GM19395 (cell line): Measurements from ENCODE around the gene TBC1D22A.
"Not testable (repeated sequence)": the region's sequence is repeated elsewhere in the genome, so short reads cannot be mapped to it uniquely, and the experiment has no call there.

Experiments used
- ATAC-seq: cut with Tn5 transposase; IDR thresholded peaks from one replicate; pipeline ENCODE4 v1.9.1; 2021; ENCODE audit warnings: mild to moderate bottlenecking, moderate library complexity; ENCODE audit not compliant: unreplicated experiment

Gene TBC1D22A

GRCh38 chr22:46966495-46966845 is 204.0 kb downstream of the TBC1D22A start:
- ATAC-seq = no peak

DNA sequence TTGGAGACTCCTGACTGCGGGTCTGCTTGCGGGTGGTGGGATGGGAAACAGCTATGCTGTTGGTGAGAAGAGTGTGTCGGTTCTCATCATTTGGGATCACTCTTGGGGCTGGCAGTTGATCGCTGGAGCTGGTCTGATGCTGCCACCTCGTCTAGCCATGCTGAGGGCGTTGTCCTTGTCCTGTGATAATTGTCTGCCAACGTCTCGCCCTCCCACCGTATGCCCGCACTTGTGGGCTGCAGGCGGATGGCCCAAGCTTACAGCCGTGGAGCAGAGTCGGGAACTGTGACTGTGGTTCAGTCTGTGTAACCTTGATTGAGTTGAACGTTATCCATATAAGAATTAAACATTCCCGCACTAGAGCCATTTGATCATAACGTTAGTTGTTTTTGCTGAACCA is 204.4 kb downstream of the TBC1D22A start:
- ATAC-seq = no peak

GRCh38 chr22:46967445-46968358 is 205.3 kb downstream of the TBC1D22A start:
- no peak for ATAC-seq

DNA sequence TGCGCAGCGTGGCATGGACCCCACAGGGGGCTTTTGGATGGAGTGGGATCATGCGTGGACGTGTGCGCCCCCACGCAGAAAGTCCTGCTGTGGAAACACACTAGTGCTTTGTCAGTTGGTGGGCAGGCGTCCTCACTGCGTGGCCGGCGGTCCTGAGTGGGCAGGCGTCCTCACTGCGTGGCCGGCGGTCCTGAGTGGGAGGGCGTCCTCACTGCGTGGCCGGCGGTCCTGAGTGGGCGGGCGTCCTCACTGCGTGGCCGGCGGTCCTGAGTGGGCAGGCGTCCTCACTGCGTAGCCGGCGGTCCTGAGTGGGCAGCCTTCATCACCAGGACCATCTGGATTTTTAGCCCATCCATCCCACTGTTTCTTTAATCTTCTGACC is 205.9 kb downstream of the TBC1D22A start:
- no peak for ATAC-seq

- ATAC-seq = no peak
Measured at GRCh38 chr22:46968848-46969247, 206.4 kb downstream of the TBC1D22A start.

DNA sequence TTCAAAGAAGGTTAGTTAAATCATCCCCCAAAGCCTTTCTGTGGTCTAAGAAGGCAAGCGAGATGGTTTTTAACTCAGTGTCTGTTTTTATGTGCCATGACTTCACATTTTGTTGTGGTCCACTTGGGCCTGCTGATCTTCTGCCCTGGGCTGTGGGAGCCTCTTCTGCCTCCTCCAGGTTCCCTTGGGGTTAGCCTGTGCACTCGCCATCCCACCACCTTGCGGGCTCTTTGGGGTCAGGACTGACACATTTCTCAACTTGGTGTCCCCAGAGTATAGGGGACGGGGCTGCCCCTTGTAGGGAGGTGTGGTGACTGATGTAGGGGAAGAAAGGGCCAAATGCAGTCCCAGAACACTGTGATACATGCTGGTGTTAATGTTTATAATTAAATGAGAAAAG is 207.0 kb downstream of the TBC1D22A start:
- peak; percentile 83 for ATAC-seq

DNA sequence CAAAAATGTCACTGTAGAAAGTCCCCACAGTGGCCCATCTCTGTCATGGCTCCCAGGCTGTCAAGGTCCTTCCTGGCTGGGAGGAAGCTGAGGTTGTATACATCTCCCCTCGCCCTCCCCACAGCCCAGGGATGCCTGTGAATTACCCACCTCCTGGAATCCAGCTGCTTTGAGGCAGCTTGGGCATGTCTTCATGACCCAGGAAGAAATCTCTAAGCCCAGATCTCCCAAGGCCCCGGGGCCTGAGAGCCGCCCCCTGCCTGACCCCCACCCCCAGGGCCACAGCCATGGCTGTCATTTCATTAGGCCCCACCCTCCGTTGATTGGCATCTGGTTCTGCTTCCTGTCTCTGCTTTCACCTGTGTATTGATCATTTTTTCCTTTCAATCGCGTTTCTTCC is 207.5 kb downstream of the TBC1D22A start:
- peak; percentile 17 for ATAC-seq

GRCh38 chr22:46970411-46971098 is 208.1 kb downstream of the TBC1D22A start:
- no peak for ATAC-seq

GRCh38 chr22:46971099-46971763 is 208.8 kb downstream of the TBC1D22A start:
- ATAC-seq = no peak

- no peak for ATAC-seq
Measured at GRCh38 chr22:46971764-46972125, 209.3 kb downstream of the TBC1D22A start.

- no peak for ATAC-seq
Measured at GRCh38 chr22:46972256-46972655, 209.8 kb downstream of the TBC1D22A start.

DNA sequence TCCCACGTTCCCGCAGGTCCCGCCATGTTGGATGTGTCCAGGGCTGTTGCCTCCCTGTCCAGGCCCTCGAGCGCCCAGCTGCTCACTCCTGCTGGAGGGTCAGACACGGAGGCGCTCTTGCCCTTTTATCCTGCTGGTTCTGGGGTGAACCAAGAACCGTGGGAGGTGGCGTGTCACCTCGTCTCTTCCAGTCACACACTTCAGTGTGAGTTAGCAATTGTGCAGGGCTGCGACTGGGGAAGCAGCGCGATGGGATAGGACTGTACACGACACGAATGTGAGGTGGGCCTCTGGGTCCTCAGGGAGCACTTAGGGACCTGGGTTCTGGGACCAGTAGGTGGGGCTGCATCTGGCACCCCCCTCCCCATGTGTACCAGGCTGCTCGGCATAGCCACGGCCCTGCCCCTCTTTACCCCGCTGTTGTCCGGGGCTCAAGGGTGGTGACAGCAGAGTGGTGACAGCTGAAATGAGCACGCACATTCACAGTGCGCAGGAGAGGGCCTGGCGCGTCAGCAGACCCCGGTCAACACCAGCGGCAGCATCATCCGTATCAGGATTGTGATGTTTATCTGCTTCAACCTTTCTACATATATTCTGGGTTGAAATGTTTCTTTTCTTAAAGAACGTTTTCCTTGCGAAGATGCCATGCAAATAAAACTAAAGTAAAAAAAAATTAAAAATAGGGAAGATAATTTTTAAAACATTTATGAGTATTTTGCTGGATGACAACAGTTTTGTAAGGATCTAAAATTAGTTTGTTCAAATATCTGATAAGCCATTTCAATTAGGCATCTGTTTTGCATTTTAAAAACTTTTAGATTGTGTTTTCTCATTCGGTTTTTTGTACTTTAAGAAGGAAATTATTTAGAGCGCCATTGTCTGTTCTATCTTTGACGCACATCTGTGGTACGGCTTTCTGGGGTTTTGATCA is 210.7 kb downstream of the TBC1D22A start:
- no peak for ATAC-seq

DNA sequence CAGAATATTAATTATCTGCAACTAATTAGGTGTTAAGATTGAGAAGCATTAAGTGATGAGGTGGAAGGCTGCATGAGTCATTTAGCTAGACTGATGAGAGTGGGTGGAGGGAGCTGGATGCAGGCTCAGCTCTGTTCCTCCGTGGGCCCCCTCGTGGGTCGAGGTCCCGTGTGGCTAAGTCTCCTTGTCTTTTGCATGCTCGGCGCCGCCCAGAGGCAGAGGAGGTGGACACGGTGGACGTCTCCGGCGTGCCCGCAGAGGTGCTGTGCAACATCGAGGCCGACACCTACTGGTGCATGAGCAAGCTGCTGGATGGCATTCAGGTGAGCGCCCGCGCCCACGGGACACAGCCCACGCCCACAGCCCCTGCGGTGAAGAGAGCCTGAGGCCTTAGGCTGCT is 211.6 kb downstream of the TBC1D22A start:
- ATAC-seq = no peak

- ATAC-seq = no peak
Measured at GRCh38 chr22:46974631-46975585, 212.5 kb downstream of the TBC1D22A start.

DNA sequence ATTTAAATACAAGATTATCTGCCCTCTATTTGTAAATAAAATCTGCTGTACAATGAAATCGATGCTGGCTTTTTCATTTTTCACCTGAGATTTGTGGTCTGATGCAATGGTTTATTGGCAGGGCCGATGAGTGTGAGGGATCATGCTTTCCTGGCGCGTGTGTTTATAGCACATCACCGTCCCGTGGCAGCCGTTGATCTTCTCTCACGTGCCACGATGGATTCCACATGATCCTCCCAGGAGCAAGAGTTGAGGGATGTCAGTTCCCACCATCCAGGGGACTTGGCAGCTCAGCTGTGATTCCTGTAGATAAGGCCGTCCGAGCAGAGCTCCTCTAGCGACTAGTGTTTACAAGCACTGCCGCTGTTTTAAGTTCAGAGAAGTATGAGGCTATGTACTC is 213.7 kb downstream of the TBC1D22A start:
- ATAC-seq = no peak

DNA sequence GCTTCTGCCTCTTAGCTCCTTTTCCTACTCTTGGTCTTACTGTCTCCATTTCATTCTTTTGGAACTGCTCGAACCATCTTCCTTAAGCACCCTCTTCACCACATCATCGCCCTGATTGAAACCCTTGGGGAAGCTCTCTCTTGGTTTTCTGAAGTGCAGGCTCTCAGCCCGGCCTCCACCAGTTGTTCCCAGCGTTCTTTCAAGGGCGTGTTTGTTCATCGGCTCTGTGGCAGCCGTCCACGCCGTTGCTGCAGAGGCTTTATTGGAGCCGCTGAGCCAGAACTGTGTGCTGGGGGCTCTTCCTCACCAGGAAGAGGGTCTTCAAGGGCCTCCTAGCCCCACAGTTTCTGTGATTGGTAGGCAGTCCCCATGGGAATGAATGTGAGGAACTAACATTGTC is 214.1 kb downstream of the TBC1D22A start:
- no peak for ATAC-seq

- ATAC-seq = no peak
Measured at GRCh38 chr22:46977656-46978343, 215.3 kb downstream of the TBC1D22A start.

GRCh38 chr22:46978668-46979067 is 216.2 kb downstream of the TBC1D22A start:
- ATAC-seq = not testable (repeated sequence)

DNA sequence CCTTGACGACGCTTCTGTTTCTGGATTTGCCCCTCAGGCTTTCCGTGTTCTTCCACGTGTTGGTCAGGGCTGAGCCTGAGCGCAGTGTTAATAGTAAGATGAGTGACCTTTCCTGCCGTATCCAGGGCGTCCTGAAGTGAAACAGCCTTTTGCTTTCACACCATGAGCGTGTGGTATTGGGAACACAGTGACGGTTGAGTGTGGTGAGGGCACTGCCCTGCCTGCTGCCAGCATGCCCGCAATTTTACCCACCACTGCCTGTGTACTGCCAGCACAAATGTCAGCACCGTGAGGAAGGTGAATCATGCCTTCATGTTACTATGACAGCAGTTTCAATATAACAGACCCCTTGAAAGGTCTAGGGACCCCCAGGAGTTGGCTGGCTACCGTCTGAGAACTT is 217.1 kb downstream of the TBC1D22A start:
- no peak for ATAC-seq
